HEK293 (cell line): ENCODE measurements around the gene TRAF2.

Experiments
- BCL11A ChIP-seq: fragments of 450-650 bp; formaldehyde crosslinking; IDR thresholded peaks from 2 replicates; pipeline ENCODE4 v1.5.1; 2016; ENCODE audit warnings: low read depth, missing biosample characterization, missing genetic modification characterization
- CTCF ChIP-seq: fragments of 450-650 bp; formaldehyde crosslinking; IDR thresholded peaks from 2 replicates; pipeline ENCODE4 v1.5.1; 2016; ENCODE audit warnings: missing biosample characterization, missing genetic modification characterization
- ELK4 ChIP-seq: IDR thresholded peaks from 2 replicates; pipeline ENCODE4 v1.6.1; 2011; ENCODE audit warnings: mild to moderate bottlenecking, low read depth, low read length, borderline replicate concordance
- KLF16 ChIP-seq: fragments of 450-650 bp; formaldehyde crosslinking; IDR thresholded peaks from 2 replicates; pipeline ENCODE4 v1.5.1; 2017; ENCODE audit warnings: missing biosample characterization, missing genetic modification characterization
- OVOL3 ChIP-seq: fragments of 450-650 bp; formaldehyde crosslinking; IDR thresholded peaks from 2 replicates; pipeline ENCODE4 v1.5.1; 2016; ENCODE audit warnings: missing biosample characterization, missing genetic modification characterization
- PBX3 ChIP-seq: sonication (generic); formaldehyde crosslinking; IDR thresholded peaks from 2 replicates; pipeline ENCODE4 v1.8.1; 2022; ENCODE audit warnings: mild to moderate bottlenecking, moderate library complexity, missing genetic modification reagents
- SCRT2 ChIP-seq: fragments of 450-650 bp; formaldehyde crosslinking; IDR thresholded peaks from 2 replicates; pipeline ENCODE4 v1.5.1; 2016; ENCODE audit warnings: missing biosample characterization, missing genetic modification characterization
- SP3 ChIP-seq: fragments of 450-650 bp; formaldehyde crosslinking; IDR thresholded peaks from 2 replicates; pipeline ENCODE4 v1.5.1; 2016; ENCODE audit warnings: missing biosample characterization, missing genetic modification characterization
- ZNF302 ChIP-seq: fragments of 450-650 bp; formaldehyde crosslinking; IDR thresholded peaks from 2 replicates; pipeline ENCODE4 v1.5.1; 2016; ENCODE audit warnings: missing biosample characterization, missing genetic modification characterization, low read depth
- ZNF311 ChIP-seq: fragments of 450-650 bp; formaldehyde crosslinking; IDR thresholded peaks from 2 replicates; pipeline ENCODE4 v1.5.1; 2017; ENCODE audit warnings: missing biosample characterization, missing genetic modification characterization, borderline replicate concordance
- ZNF37A ChIP-seq: fragments of 450-650 bp; IDR thresholded peaks from 2 replicates; pipeline ENCODE4 v1.5.1; 2018; ENCODE audit warnings: missing biosample characterization, missing genetic modification characterization
- ZNF501 ChIP-seq: fragments of 450-650 bp; formaldehyde crosslinking; IDR thresholded peaks from 2 replicates; pipeline ENCODE4 v1.5.1; 2016; ENCODE audit warnings: missing biosample characterization, missing genetic modification characterization
- ZNF544 ChIP-seq: fragments of 450-650 bp; formaldehyde crosslinking; IDR thresholded peaks from 2 replicates; pipeline ENCODE4 v1.5.0; 2017; ENCODE audit warnings: missing biosample characterization, missing genetic modification characterization
- ZNF561 ChIP-seq: fragments of 450-650 bp; IDR thresholded peaks from 2 replicates; pipeline ENCODE4 v1.5.1; 2018; ENCODE audit warnings: missing biosample characterization, missing genetic modification characterization, borderline replicate concordance
- ZNF660 ChIP-seq: fragments of 450-650 bp; IDR thresholded peaks from 2 replicates; pipeline ENCODE4 v1.5.1; 2018; ENCODE audit warnings: missing biosample characterization, mild to moderate bottlenecking, missing genetic modification characterization
- ZNF707 ChIP-seq: fragments of 450-650 bp; formaldehyde crosslinking; IDR thresholded peaks from 2 replicates; pipeline ENCODE4 v1.5.1; 2016; ENCODE audit warnings: missing biosample characterization, missing genetic modification characterization
- ZNF747 ChIP-seq: fragments of 450-650 bp; formaldehyde crosslinking; IDR thresholded peaks from 2 replicates; pipeline ENCODE4 v1.5.1; 2016; ENCODE audit warnings: missing biosample characterization, missing genetic modification characterization
- TF ChIP-seq, protein P1 (sequence below): fragments of 450-650 bp; formaldehyde crosslinking; IDR thresholded peaks from 2 replicates; pipeline ENCODE4 v1.5.1; 2017; ENCODE audit warnings: missing biosample characterization, mild to moderate bottlenecking, missing genetic modification characterization, moderate library complexity
- TF ChIP-seq, protein P2 (sequence below): fragments of 450-650 bp; formaldehyde crosslinking; IDR thresholded peaks from 2 replicates; pipeline ENCODE4 v1.5.1; 2017; ENCODE audit warnings: missing biosample characterization, missing genetic modification characterization
- TF ChIP-seq, protein P3 (sequence below): fragments of 450-650 bp; formaldehyde crosslinking; IDR thresholded peaks from 2 replicates; pipeline ENCODE4 v1.5.1; 2016; ENCODE audit warnings: missing biosample characterization, missing genetic modification characterization
- TF ChIP-seq, protein P4 (sequence below): fragments of 450-650 bp; formaldehyde crosslinking; IDR thresholded peaks from 2 replicates; pipeline ENCODE4 v1.5.1; 2016; ENCODE audit warnings: missing biosample characterization, missing genetic modification characterization
- TF ChIP-seq, protein P5 (sequence below): fragments of 450-650 bp; formaldehyde crosslinking; IDR thresholded peaks from 2 replicates; pipeline ENCODE4 v1.5.1; 2017; ENCODE audit warnings: missing biosample characterization, missing genetic modification characterization
- TF ChIP-seq, protein P6 (sequence below): fragments of 450-650 bp; formaldehyde crosslinking; IDR thresholded peaks from 2 replicates; pipeline ENCODE4 v1.5.1; 2016; ENCODE audit warnings: missing biosample characterization, missing genetic modification characterization

Gene TRAF2

GRCh38 chr9:136847826-136848392, 38.4 kb upstream of the TRAF2 start (continued):
- 0 out of 2 replicates have a peak, but pooled peaks have one; percentile 4 for TF ChIP-seq KLF16 (tag by site-specific recombination)
- TF ChIP-seq, protein P1, sequence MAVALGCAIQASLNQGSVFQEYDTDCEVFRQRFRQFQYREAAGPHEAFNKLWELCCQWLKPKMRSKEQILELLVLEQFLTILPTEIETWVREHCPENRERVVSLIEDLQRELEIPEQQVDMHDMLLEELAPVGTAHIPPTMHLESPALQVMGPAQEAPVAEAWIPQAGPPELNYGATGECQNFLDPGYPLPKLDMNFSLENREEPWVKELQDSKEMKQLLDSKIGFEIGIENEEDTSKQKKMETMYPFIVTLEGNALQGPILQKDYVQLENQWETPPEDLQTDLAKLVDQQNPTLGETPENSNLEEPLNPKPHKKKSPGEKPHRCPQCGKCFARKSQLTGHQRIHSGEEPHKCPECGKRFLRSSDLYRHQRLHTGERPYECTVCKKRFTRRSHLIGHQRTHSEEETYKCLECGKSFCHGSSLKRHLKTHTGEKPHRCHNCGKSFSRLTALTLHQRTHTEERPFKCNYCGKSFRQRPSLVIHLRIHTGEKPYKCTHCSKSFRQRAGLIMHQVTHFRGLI = 0 out of 2 replicates have a peak, but pooled peaks have one; percentile 40
- peak; percentile 83 for TF ChIP-seq ZNF501
- TF ChIP-seq ZNF747 (tag by site-specific recombination) = no peak
- TF ChIP-seq, protein P2, sequence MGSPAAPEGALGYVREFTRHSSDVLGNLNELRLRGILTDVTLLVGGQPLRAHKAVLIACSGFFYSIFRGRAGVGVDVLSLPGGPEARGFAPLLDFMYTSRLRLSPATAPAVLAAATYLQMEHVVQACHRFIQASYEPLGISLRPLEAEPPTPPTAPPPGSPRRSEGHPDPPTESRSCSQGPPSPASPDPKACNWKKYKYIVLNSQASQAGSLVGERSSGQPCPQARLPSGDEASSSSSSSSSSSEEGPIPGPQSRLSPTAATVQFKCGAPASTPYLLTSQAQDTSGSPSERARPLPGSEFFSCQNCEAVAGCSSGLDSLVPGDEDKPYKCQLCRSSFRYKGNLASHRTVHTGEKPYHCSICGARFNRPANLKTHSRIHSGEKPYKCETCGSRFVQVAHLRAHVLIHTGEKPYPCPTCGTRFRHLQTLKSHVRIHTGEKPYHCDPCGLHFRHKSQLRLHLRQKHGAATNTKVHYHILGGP (tag by site-specific recombination) = no peak
- TF ChIP-seq ELK4 = no peak
- TF ChIP-seq, protein P3, sequence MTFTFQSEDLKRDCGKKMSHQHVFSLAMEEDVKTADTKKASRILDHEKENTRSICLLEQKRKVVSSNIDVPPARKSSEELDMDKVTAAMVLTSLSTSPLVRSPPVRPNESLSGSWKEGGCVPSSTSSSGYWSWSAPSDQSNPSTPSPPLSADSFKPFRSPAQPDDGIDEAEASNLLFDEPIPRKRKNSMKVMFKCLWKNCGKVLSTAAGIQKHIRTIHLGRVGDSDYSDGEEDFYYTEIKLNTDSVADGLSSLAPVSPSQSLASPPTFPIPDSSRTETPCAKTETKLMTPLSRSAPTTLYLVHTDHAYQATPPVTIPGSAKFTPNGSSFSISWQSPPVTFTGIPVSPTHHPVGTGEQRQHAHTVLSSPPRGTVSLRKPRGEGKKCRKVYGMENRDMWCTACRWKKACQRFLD (tag by site-specific recombination) = no peak
- TF ChIP-seq SP3 (tag by site-specific recombination) = peak; percentile 40; the same call in 1 of the 2 replicates
- 0 out of 2 replicates have a peak, but pooled peaks have one; percentile 15 for TF ChIP-seq PBX3 (CRISPR knock-in tag)
- TF ChIP-seq ZNF707 (tag by site-specific recombination) = no peak
- TF ChIP-seq OVOL3 (tag by site-specific recombination) = 0 out of 2 replicates have a peak, but pooled peaks have one; percentile 14
- no peak for TF ChIP-seq ZNF302 (tag by site-specific recombination)
- TF ChIP-seq ZNF561 (tag by site-specific recombination) = peak; percentile 61
- no peak for TF ChIP-seq ZNF660
- TF ChIP-seq ZNF311 (tag by site-specific recombination) = no peak
- TF ChIP-seq, protein P4, sequence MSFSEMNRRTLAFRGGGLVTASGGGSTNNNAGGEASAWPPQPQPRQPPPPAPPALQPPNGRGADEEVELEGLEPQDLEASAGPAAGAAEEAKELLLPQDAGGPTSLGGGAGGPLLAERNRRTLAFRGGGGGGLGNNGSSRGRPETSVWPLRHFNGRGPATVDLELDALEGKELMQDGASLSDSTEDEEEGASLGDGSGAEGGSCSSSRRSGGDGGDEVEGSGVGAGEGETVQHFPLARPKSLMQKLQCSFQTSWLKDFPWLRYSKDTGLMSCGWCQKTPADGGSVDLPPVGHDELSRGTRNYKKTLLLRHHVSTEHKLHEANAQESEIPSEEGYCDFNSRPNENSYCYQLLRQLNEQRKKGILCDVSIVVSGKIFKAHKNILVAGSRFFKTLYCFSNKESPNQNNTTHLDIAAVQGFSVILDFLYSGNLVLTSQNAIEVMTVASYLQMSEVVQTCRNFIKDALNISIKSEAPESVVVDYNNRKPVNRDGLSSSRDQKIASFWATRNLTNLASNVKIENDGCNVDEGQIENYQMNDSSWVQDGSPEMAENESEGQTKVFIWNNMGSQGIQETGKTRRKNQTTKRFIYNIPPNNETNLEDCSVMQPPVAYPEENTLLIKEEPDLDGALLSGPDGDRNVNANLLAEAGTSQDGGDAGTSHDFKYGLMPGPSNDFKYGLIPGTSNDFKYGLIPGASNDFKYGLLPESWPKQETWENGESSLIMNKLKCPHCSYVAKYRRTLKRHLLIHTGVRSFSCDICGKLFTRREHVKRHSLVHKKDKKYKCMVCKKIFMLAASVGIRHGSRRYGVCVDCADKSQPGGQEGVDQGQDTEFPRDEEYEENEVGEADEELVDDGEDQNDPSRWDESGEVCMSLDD = no peak; the same call in 1 of the 2 replicates
- peak; percentile 93 for TF ChIP-seq BCL11A (tag by site-specific recombination)
- TF ChIP-seq, protein P5, sequence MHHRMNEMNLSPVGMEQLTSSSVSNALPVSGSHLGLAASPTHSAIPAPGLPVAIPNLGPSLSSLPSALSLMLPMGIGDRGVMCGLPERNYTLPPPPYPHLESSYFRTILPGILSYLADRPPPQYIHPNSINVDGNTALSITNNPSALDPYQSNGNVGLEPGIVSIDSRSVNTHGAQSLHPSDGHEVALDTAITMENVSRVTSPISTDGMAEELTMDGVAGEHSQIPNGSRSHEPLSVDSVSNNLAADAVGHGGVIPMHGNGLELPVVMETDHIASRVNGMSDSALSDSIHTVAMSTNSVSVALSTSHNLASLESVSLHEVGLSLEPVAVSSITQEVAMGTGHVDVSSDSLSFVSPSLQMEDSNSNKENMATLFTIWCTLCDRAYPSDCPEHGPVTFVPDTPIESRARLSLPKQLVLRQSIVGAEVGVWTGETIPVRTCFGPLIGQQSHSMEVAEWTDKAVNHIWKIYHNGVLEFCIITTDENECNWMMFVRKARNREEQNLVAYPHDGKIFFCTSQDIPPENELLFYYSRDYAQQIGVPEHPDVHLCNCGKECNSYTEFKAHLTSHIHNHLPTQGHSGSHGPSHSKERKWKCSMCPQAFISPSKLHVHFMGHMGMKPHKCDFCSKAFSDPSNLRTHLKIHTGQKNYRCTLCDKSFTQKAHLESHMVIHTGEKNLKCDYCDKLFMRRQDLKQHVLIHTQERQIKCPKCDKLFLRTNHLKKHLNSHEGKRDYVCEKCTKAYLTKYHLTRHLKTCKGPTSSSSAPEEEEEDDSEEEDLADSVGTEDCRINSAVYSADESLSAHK = no peak
- TF ChIP-seq ZNF37A (tag by site-specific recombination) = no peak
- TF ChIP-seq CTCF (tag by site-specific recombination) = peak; percentile 17; the same call in 1 of the 2 replicates
- TF ChIP-seq SCRT2 = no peak
- TF ChIP-seq, protein P6, sequence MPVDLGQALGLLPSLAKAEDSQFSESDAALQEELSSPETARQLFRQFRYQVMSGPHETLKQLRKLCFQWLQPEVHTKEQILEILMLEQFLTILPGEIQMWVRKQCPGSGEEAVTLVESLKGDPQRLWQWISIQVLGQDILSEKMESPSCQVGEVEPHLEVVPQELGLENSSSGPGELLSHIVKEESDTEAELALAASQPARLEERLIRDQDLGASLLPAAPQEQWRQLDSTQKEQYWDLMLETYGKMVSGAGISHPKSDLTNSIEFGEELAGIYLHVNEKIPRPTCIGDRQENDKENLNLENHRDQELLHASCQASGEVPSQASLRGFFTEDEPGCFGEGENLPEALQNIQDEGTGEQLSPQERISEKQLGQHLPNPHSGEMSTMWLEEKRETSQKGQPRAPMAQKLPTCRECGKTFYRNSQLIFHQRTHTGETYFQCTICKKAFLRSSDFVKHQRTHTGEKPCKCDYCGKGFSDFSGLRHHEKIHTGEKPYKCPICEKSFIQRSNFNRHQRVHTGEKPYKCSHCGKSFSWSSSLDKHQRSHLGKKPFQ = no peak
- TF ChIP-seq ZNF544 (tag by site-specific recombination) = no peak
